ENCODE results near the gene BBX.

GRCh38 chr3:107790612-107791011 is 267.9 kb downstream of the BBX start:
- TF ChIP-seq EZH2 (IDR thresholded peaks at IDR 0.05; ENCODE audit: borderline replicate concordance, low read depth, low read length, severe bottlenecking) (no peak), CTCF (IDR thresholded peaks at IDR 0.05; ENCODE audit: borderline replicate concordance, extremely low read depth, low read length, poor library complexity, severe bottlenecking) (no peak)

Data from DND-41 (cell line).